Erythroblast (primary cell): ENCODE measurements around the gene CDK11A.

Source experiments
- GATA1 ChIP-seq: IDR thresholded peaks from 2 replicates; pipeline ENCODE4 v1.6.1; 2011; ENCODE audit warnings: low read depth, mild to moderate bottlenecking, control low read depth, low read length, moderate library complexity
- POLR2A ChIP-seq: IDR thresholded peaks from 2 replicates; pipeline ENCODE4 v1.6.1; 2011; ENCODE audit warnings: mild to moderate bottlenecking, low read length

DNA sequence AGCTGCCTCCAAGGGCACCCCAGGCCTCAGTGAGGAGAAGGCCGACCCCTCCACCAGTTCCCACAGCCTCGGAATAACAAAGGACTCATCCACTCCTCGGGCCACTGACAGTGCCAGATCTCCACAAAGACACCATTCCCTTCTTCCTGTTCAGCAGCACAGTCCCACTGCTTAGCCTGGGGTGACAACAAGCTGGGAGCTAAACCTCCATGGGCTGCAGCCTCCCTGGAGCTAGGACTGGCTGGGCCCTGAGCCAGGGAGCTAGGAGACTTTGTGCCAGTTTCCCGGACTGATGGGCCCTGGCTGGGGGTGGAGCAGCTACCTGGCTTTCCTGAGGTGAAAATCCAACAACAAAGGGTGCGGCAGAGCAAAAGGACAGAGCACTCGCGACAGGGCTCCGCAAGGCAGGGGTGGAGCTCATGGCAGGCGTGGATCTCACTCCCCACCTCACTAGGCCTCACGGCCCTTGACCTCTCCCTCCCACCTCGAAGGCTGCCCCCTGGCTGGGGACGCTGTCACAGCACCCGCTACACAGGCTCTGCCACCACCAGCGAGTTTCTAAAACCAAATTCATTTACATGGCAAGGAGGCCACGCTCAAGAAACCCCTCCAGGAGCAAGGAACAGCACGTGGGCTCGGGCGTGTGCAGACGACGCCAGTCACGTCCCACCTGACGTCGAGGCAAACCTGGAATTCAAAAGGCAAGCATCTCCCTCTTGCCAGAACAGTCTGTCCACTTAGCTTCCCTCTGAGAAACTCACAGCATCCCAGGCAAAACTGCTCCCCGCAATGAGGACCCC is 45.4 kb downstream of the CDK11A start:
- no peak for TF ChIP-seq POLR2A
- TF ChIP-seq GATA1, result no peak
